Stomach (tissue), 9 donors: Measurements from ENCODE around the gene PSAT1. TPM values are rescaled to one million over a fixed set of nuclear protein-coding genes. Genes with fewer than 3 reads are reported as not detected.

ENCODE experiments used
- DNase-seq, 2 donors: peaks; one replicate each; pipeline versions ENCODE4 v3.0.0 to v3.0.0-alpha.2; 2013 to 2019
- H3K27ac ChIP-seq, 5 donors: fragments of 200-600 bp in 4 of 5; sonication (generic) in 4 of 5; one replicate each; pipeline ENCODE4 v1.5.1; 2013 to 2019; ENCODE audit warnings: mild to moderate bottlenecking in 1 of 5, moderate library complexity in 1 of 5
- H3K27me3 ChIP-seq, 3 donors: fragments of 200-600 bp; sonication (generic); one replicate each; pipeline ENCODE4 v1.5.1; 2017 to 2019; ENCODE audit warnings: mixed run types in 1 of 3
- H3K36me3 ChIP-seq, 4 donors: fragments of 200-600 bp; sonication (generic); 1 replicate in 3 of 4; 2 replicates in 1 of 4; pipeline ENCODE4 v1.5.1; 2016 to 2019
- H3K4me1 ChIP-seq, 4 donors: fragments of 200-600 bp; sonication (generic); one replicate each; pipeline ENCODE4 v1.5.1; 2016 to 2019
- H3K4me3 ChIP-seq, 4 donors: fragments of 200-600 bp; sonication (generic) in 3 of 4; one replicate each; pipeline ENCODE4 v1.5.1; 2016 to 2019; ENCODE audit warnings: mild to moderate bottlenecking in 1 of 4
- H3K9me3 ChIP-seq, 4 donors: fragments of 200-600 bp; sonication (generic); one replicate each; pipeline ENCODE4 v1.5.1; 2016 to 2019
- EP300 ChIP-seq: sonication (generic); formaldehyde crosslinking; IDR thresholded peaks from one replicate; pipeline ENCODE4 v1.6.1; 2017; ENCODE audit warnings: antibody characterized with exemption
- POLR2A ChIP-seq, 4 donors: fragments of 450-650 bp; IDR thresholded peaks; one replicate each; pipeline ENCODE4 v1.6.1; 2016; ENCODE audit warnings: antibody characterized with exemption in 4 of 4, control low read depth in 2 of 4, mild to moderate bottlenecking in 1 of 4, moderate library complexity in 1 of 4
- POLR2AphosphoS5 ChIP-seq, 3 donors: sonication (generic); formaldehyde crosslinking; IDR thresholded peaks; one replicate each; pipeline ENCODE4 v1.6.1; 2016; ENCODE audit warnings: antibody characterized with exemption in 3 of 3
- WGBS, 5 donors: extraction: QIAGEN DNeasy Blood & Tissue Kit in 3 of 5; methylation state at CpG; one replicate each; pipeline versions ENCODE4 v1.1.5 to v1.1.7; 2013 to 2018; 5-methylcytosine and 5-hydroxymethylcytosine counted together
- intact Hi-C: fragments of 100-400 bp; cut with DNase I; formaldehyde crosslinking; loops from one replicate; pipeline ENCODE4 v1.15.1; 2023; ENCODE audit warnings: low total_unique reads
- polyA plus RNA-seq, 3 donors: library from polyadenylated mRNA; stranded (reverse); fragments of 200-250 nt; gene quantifications; one replicate each; pipeline ENCODE4 v1.2.3, GENCODE V29; 2013
- total RNA-seq, 5 donors: library from RNA; depleted of rRNA; stranded (reverse); fragments of >200 nt; gene quantifications; one replicate each; pipeline versions ENCODE4 v1.1.0 to v1.2.3, GENCODE V29; 2014 to 2016
- TF ChIP-seq, protein P1 (sequence below), 7 experiments: fragments of 450-650 bp in 4 of 7; fragments of 200-600 bp in 3 of 7; sonication (generic) in 3 of 7; IDR thresholded peaks; one replicate each; pipeline ENCODE4 v1.5.1; 2016 to 2019; ENCODE audit warnings: antibody characterized with exemption in 7 of 7, control low read depth in 2 of 7, mild to moderate bottlenecking in 1 of 7
- donor health status: healthy with polysubstance abuse.
- donor health status: Bipolar disorder and iron deficiency.
- donor health status: healthy.

PSAT1 gene
- total and polyA plus RNA-seq, 8 donors: 0.45 to 21.8 (median 10.6) TPM

DNA sequence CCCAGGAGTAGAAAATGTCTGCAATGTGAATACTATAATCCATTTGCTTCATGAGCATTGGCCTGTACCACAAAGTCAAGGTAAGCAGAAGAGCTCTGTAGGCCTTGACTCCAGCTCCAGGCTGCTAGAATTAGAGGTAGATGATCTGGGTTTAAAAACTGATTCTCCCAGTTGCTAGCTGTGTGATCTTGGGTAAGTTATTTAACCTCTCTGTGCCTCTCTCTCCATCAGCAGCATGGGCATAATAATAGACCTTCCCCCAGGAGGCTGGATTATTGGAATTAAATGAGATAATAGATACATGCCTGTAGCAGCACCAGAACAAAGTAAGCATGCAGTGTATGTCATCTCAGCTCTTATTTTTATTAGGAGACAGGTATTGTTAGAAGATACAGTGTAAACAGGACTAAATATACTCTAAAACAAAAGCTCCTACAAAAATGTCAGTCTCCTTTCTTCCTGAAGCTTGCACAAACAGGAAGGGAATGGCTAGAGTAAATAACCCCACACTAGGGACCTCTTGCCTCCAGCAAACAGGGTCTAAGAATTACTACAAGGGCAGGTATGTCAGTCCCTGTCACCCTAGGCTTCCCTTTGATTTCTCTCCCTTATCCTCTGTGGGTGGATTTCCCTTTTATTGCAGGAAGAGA, 57.5 kb downstream of the PSAT1 start:
- DNase-seq: no peak
- no peak overlapping the region for H3K27ac ChIP-seq
- intact Hi-C loops: no loop called here
- H3K9me3 ChIP-seq: no peaks in the 10 kb centered on the region
- H3K4me3 ChIP-seq: no peak overlapping the region
- H3K36me3 ChIP-seq: no peaks in the 10 kb centered on the region
- TF ChIP-seq POLR2A (IDR thresholded peaks at IDR 0.05) (no peak), EP300 (no peak), POLR2AphosphoS5 (IDR thresholded peaks at IDR 0.05) (no peak)
- TF ChIP-seq, protein P1, sequence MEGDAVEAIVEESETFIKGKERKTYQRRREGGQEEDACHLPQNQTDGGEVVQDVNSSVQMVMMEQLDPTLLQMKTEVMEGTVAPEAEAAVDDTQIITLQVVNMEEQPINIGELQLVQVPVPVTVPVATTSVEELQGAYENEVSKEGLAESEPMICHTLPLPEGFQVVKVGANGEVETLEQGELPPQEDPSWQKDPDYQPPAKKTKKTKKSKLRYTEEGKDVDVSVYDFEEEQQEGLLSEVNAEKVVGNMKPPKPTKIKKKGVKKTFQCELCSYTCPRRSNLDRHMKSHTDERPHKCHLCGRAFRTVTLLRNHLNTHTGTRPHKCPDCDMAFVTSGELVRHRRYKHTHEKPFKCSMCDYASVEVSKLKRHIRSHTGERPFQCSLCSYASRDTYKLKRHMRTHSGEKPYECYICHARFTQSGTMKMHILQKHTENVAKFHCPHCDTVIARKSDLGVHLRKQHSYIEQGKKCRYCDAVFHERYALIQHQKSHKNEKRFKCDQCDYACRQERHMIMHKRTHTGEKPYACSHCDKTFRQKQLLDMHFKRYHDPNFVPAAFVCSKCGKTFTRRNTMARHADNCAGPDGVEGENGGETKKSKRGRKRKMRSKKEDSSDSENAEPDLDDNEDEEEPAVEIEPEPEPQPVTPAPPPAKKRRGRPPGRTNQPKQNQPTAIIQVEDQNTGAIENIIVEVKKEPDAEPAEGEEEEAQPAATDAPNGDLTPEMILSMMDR (IDR thresholded peaks at IDR 0.05): no peak
- no peaks in the 10 kb centered on the region for H3K4me1 ChIP-seq
- H3K27me3 ChIP-seq: no peaks in the 10 kb centered on the region

DNA sequence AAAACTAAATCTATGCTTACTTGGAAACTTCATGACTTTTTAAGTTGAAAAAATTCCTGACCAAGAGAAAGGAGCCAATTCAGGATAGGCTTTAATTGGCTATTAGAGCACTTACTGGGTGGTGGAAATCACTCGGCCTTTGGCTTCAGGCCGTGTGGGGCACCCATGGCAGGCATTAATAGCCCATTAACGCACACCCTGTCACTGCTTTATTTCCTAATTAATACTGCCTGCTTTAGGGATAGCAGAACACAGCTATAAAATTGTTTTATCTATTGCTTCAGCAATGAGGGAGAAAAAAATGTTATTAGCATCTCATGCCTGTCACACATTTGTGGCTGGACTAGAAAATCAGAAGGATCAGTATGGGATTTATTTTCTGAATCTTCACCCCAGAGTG, 58.1 kb downstream of the PSAT1 start:
- 63 to 77% (median 67%) methylated on average over 3 of the region's 3 CpGs for WGBS, 5 donors
- no peaks in the 10 kb centered on the region for H3K27me3 ChIP-seq
- H3K27ac ChIP-seq: no peak overlapping the region
- H3K36me3 ChIP-seq: no peaks in the 10 kb centered on the region
- no peaks in the 10 kb centered on the region for H3K9me3 ChIP-seq
- no peaks in the 10 kb centered on the region for H3K4me1 ChIP-seq
- intact Hi-C loops: no loop called here
- TF ChIP-seq, protein P1 (IDR thresholded peaks at IDR 0.05): no peak
- DNase-seq: no peak
- H3K4me3 ChIP-seq: no peak overlapping the region

DNA sequence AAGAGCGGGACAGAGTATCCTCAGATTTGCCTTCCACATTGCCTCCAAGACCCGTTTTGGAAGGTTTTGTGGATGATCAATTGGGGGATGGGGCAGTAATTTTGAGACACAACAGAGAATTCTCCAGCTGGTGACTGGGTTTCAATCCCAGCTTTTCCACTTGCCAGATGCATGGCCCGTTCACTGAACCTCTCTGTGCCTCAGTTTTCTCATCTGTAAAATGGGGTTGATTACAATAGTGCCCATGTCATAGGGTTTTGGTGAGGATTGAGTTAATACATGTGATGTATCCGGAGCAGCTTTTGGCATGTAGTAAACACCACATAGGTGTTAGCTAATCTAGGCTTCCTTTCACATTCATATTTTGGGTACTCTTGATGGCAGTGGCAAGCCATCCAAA, 59.7 kb downstream of the PSAT1 start:
- Histone ChIP-seq H3K4me3 (no peak overlapping the region), H3K4me1 (no peaks in the 10 kb centered on the region), H3K9me3 (no peaks in the 10 kb centered on the region), H3K27me3 (no peaks in the 10 kb centered on the region), H3K27ac (no peak overlapping the region), H3K36me3 (no peaks in the 10 kb centered on the region)
- intact Hi-C loops: no loop called here
- no peak for DNase-seq
- WGBS, 5 donors: 64 to 91% (median 82%) methylated on average over 4 of the region's 4 CpGs
- TF ChIP-seq POLR2A (IDR thresholded peaks at IDR 0.05) (no peak), POLR2AphosphoS5 (IDR thresholded peaks at IDR 0.05) (no peak), EP300 (no peak)
- TF ChIP-seq, protein P1 (IDR thresholded peaks at IDR 0.05): no peak

DNA sequence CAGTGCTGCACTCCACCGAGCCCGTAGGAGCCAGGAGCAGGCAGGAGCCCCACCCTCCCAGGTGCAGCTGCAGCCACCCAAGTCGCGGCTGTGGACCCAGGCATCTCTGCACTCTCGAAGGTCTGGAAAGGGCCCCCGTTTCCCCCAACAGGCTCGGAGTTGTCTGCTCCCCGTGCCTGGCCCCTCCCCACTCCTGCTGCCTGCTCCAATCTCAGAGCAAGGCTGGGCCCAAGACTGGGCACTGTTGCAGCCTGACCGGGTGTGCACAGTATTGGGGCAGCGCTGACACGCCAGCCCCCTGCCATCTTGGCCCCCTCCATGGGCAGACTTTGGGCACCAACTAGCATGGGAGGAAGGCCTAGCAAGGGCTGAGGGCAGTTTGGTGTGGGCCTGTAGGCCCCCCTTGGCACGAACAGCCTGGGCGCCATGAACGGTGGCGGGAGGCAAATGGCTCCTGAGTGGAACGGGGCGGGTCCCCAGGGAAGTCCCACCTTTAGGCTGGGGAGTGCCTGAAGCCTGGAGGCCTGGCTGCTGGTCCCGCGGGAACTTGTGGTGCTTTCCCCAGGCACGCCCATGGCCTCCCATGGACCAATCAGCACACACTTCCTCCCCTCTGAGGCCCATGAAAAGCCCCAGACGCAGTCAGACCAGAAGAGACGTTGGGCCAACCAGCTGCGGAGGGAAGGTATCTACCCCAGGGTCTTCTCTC, 60.4 kb downstream of the PSAT1 start:
- Histone ChIP-seq H3K4me3 (no peak overlapping the region), H3K4me1 (no peaks in the 10 kb centered on the region), H3K9me3 (no peaks in the 10 kb centered on the region), H3K27me3 (no peaks in the 10 kb centered on the region), H3K27ac (no peak overlapping the region), H3K36me3 (no peaks in the 10 kb centered on the region)
- no peak for DNase-seq
- 91 to 97% (median 92%) methylated on average over 20 to 23 of the region's 23 CpGs for WGBS, 5 donors
- TF ChIP-seq EP300: no peak
- TF ChIP-seq POLR2A (IDR thresholded peaks at IDR 0.05): no peak
- no peak for TF ChIP-seq POLR2AphosphoS5 (IDR thresholded peaks at IDR 0.05)
- TF ChIP-seq, protein P1 (IDR thresholded peaks at IDR 0.05): no peak
- intact Hi-C loops: no loop called here
